Measurements from ENCODE around the gene GRSF1. TPM values are rescaled to one million over a fixed set of nuclear protein-coding genes. Genes with fewer than 3 reads are reported as not detected.

The GRSF1 gene
- total RNA-seq, 1 donor from 2014 or later = 112 TPM

GRCh38 chr4:70868778-70869177 lies 29.1 kb upstream of the GRSF1 start:
- Histone ChIP-seq H3K36me3 (ENCODE audit: insufficient read depth, low read length) (no peaks in the 10 kb centered on the region), H3K9me3 (ENCODE audit: insufficient read depth, low read depth, low read length) (no peaks in the 10 kb centered on the region), H3K4me2 (ENCODE audit: low read length) (no peak overlapping the region), H3K27me3 (ENCODE audit: insufficient read depth, low read length) (no peaks in the 10 kb centered on the region), H4K20me1 (ENCODE audit: insufficient read depth, low read length) (no peaks in the 10 kb centered on the region), H3K4me1 (ENCODE audit: insufficient read depth, low read length) (no peaks in the 10 kb centered on the region), H3K79me2 (ENCODE audit: insufficient read depth, low read length) (no peaks in the 10 kb centered on the region), H3K9ac (ENCODE audit: low read length) (no peak overlapping the region), H2AFZ (ENCODE audit: low read depth, low read length) (no peak overlapping the region), H3K27ac (ENCODE audit: low read depth, low read length) (no peak overlapping the region), H3K4me3 (ENCODE audit: insufficient read depth, low read depth, low read length) (no peak overlapping the region)
- DNase-seq (ENCODE audit: low read depth) = no peak
- TF ChIP-seq EZH2 (IDR thresholded peaks at IDR 0.05; ENCODE audit: insufficient read depth, low read length) = no peak
- TF ChIP-seq CTCF (IDR thresholded peaks at IDR 0.05; ENCODE audit: insufficient read depth, low read depth, low read length) = no peak
- no peaks in the 10 kb centered on the region for H3K9me3 Mint-ChIP-seq (ENCODE audit: unreplicated experiment)
- H3K4me3 Mint-ChIP-seq (ENCODE audit: unreplicated experiment) = no peak overlapping the region
- H3K36me3 Mint-ChIP-seq (ENCODE audit: low read depth, unreplicated experiment) = no peaks in the 10 kb centered on the region
- H3K27ac Mint-ChIP-seq (ENCODE audit: unreplicated experiment) = no peak overlapping the region
- no peak for FAIRE-seq
- no peaks in the 10 kb centered on the region for H3K4me1 Mint-ChIP-seq (ENCODE audit: low read depth, unreplicated experiment)
- H3K27me3 Mint-ChIP-seq (ENCODE audit: low read depth, unreplicated experiment) = peaks cover 2% of the 10 kb centered on the region

- Histone ChIP-seq H2AFZ (ENCODE audit: low read depth, low read length) (no peak overlapping the region), H4K20me1 (ENCODE audit: insufficient read depth, low read length) (no peaks in the 10 kb centered on the region), H3K9ac (ENCODE audit: low read length) (no peak overlapping the region), H3K36me3 (ENCODE audit: insufficient read depth, low read length) (no peaks in the 10 kb centered on the region), H3K9me3 (ENCODE audit: insufficient read depth, low read depth, low read length) (no peaks in the 10 kb centered on the region), H3K4me1 (ENCODE audit: insufficient read depth, low read length) (no peaks in the 10 kb centered on the region), H3K27ac (ENCODE audit: low read depth, low read length) (no peak overlapping the region), H3K27me3 (ENCODE audit: insufficient read depth, low read length) (no peaks in the 10 kb centered on the region), H3K79me2 (ENCODE audit: insufficient read depth, low read length) (no peaks in the 10 kb centered on the region), H3K4me3 (ENCODE audit: insufficient read depth, low read depth, low read length) (no peak overlapping the region), H3K4me2 (ENCODE audit: low read length) (no peak overlapping the region)
- no peaks in the 10 kb centered on the region for H3K36me3 Mint-ChIP-seq (ENCODE audit: low read depth, unreplicated experiment)
- H3K27ac Mint-ChIP-seq (ENCODE audit: unreplicated experiment) = no peak overlapping the region
- DNase-seq (ENCODE audit: low read depth) (no peak), FAIRE-seq (no peak)
- H3K4me1 Mint-ChIP-seq (ENCODE audit: low read depth, unreplicated experiment) = no peaks in the 10 kb centered on the region
- no peaks in the 10 kb centered on the region for H3K9me3 Mint-ChIP-seq (ENCODE audit: unreplicated experiment)
- TF ChIP-seq CTCF (IDR thresholded peaks at IDR 0.05; ENCODE audit: insufficient read depth, low read depth, low read length) = no peak
- no peak for TF ChIP-seq EZH2 (IDR thresholded peaks at IDR 0.05; ENCODE audit: insufficient read depth, low read length)
- H3K4me3 Mint-ChIP-seq (ENCODE audit: unreplicated experiment) = no peak overlapping the region
- no peaks in the 10 kb centered on the region for H3K27me3 Mint-ChIP-seq (ENCODE audit: low read depth, unreplicated experiment)
Measured at GRCh38 chr4:70863099-70863790, 23.6 kb upstream of the GRSF1 start.

GRCh38 chr4:70859066-70859465 lies 19.4 kb upstream of the GRSF1 start:
- no peak for FAIRE-seq
- Histone ChIP-seq H3K79me2 (ENCODE audit: insufficient read depth, low read length) (no peaks in the 10 kb centered on the region), H3K4me1 (ENCODE audit: insufficient read depth, low read length) (peaks cover 4% of the 10 kb centered on the region), H4K20me1 (ENCODE audit: insufficient read depth, low read length) (no peaks in the 10 kb centered on the region), H3K9me3 (ENCODE audit: insufficient read depth, low read depth, low read length) (no peaks in the 10 kb centered on the region), H2AFZ (ENCODE audit: low read depth, low read length) (no peak overlapping the region), H3K4me2 (ENCODE audit: low read length) (no peak overlapping the region), H3K27me3 (ENCODE audit: insufficient read depth, low read length) (no peaks in the 10 kb centered on the region), H3K4me3 (ENCODE audit: insufficient read depth, low read depth, low read length) (no peak overlapping the region), H3K9ac (ENCODE audit: low read length) (no peak overlapping the region), H3K27ac (ENCODE audit: low read depth, low read length) (no peak overlapping the region), H3K36me3 (ENCODE audit: insufficient read depth, low read length) (no peaks in the 10 kb centered on the region)
- Mint-ChIP-seq H3K27ac (ENCODE audit: unreplicated experiment) (no peak overlapping the region), H3K9me3 (ENCODE audit: unreplicated experiment) (no peaks in the 10 kb centered on the region), H3K4me1 (ENCODE audit: low read depth, unreplicated experiment) (no peaks in the 10 kb centered on the region), H3K27me3 (ENCODE audit: low read depth, unreplicated experiment) (peaks cover 3% of the 10 kb centered on the region), H3K36me3 (ENCODE audit: low read depth, unreplicated experiment) (no peaks in the 10 kb centered on the region), H3K4me3 (ENCODE audit: unreplicated experiment) (no peak overlapping the region)
- TF ChIP-seq EZH2 (IDR thresholded peaks at IDR 0.05; ENCODE audit: insufficient read depth, low read length) = no peak
- no peak for TF ChIP-seq CTCF (IDR thresholded peaks at IDR 0.05; ENCODE audit: insufficient read depth, low read depth, low read length)
- DNase-seq (ENCODE audit: low read depth) = no peak
